MM.1S (cell line): ENCODE results near the gene MON1B.

Experiments used
- DNase-seq: peaks from one replicate; pipeline ENCODE4 v3.0.0-alpha.2; 2015
- H2AFZ ChIP-seq: fragments of 300-600 bp; sonication (generic); 2 replicates; pipeline ENCODE4 v1.6.0; 2016; ENCODE audit warnings: antibody characterized with exemption, low read length
- H3F3A ChIP-seq: fragments of 300-600 bp; sonication (generic); 2 replicates; pipeline ENCODE4 v1.6.1; 2016; ENCODE audit warnings: mild to moderate bottlenecking, antibody characterized with exemption, low read length, moderate library complexity, mixed read lengths; ENCODE audit not compliant: insufficient read depth
- H3K27ac ChIP-seq: fragments of 300-600 bp; sonication (generic); 2 replicates; pipeline ENCODE4 v1.5.1; 2016; ENCODE audit warnings: mild to moderate bottlenecking, low read length
- H3K27me3 ChIP-seq: fragments of 300-600 bp; sonication (generic); replicated peaks from 2 replicates; pipeline ENCODE4 v1.6.0; 2016; ENCODE audit warnings: low read length; ENCODE audit not compliant: insufficient read depth
- H3K36me3 ChIP-seq: fragments of 300-600 bp; sonication (generic); replicated peaks from 2 replicates; pipeline ENCODE4 v1.6.1; 2016; ENCODE audit warnings: mild to moderate bottlenecking, low read length, mixed read lengths; ENCODE audit not compliant: insufficient read depth
- H3K4me1 ChIP-seq: fragments of 300-600 bp; sonication (generic); 2 replicates; pipeline ENCODE4 v1.6.1; 2016; ENCODE audit warnings: low read length, mixed read lengths
- H3K4me2 ChIP-seq: fragments of 300-600 bp; sonication (generic); 2 replicates; pipeline ENCODE4 v1.6.0; 2016; ENCODE audit warnings: low read depth, low read length
- H3K4me3 ChIP-seq: fragments of 300-600 bp; sonication (generic); 2 replicates; pipeline ENCODE4 v1.5.1; 2016; ENCODE audit warnings: low read length, mixed read lengths
- H3K79me2 ChIP-seq: fragments of 300-600 bp; sonication (generic); 2 replicates; pipeline ENCODE4 v1.6.1; 2016; ENCODE audit warnings: mixed run types, low read length, mixed read lengths
- H3K9ac ChIP-seq: fragments of 300-600 bp; sonication (generic); 2 replicates; pipeline ENCODE4 v1.6.1; 2016; ENCODE audit warnings: low read length, mixed read lengths
- H3K9me2 ChIP-seq: fragments of 300-600 bp; sonication (generic); replicated peaks from 2 replicates; pipeline ENCODE4 v1.6.1; 2016; ENCODE audit warnings: mild to moderate bottlenecking, low read length, mixed read lengths; ENCODE audit not compliant: insufficient read depth
- H3K9me3 ChIP-seq: fragments of 300-600 bp; sonication (generic); replicated peaks from 2 replicates; pipeline ENCODE4 v1.6.1; 2016; ENCODE audit warnings: mild to moderate bottlenecking, low read length, mixed read lengths; ENCODE audit not compliant: insufficient read depth
- H4K20me1 ChIP-seq: fragments of 300-600 bp; sonication (generic); 2 replicates; pipeline ENCODE4 v1.6.1; 2016; ENCODE audit warnings: mild to moderate bottlenecking, low read length, moderate library complexity, mixed read lengths; ENCODE audit not compliant: insufficient read depth
- EZH2 ChIP-seq: fragments of 300-600 bp; sonication (generic); optimal IDR thresholded peaks from 2 replicates; pipeline ENCODE3; 2017; ENCODE audit warnings: low read depth, mild to moderate bottlenecking, antibody characterized with exemption, low read length, mixed read lengths
- EZH2phosphoT487 ChIP-seq: fragments of 300-600 bp; sonication (generic); IDR thresholded peaks from 2 replicates; pipeline ENCODE4 v1.6.1; 2018; ENCODE audit warnings: antibody characterized with exemption, low read length
- TF ChIP-seq, protein P1 (sequence below): fragments of 300-600 bp; sonication (generic); IDR thresholded peaks from 2 replicates; pipeline ENCODE4 v1.5.1; 2016; ENCODE audit warnings: antibody characterized with exemption, low read length, mixed read lengths

Gene MON1B

DNA sequence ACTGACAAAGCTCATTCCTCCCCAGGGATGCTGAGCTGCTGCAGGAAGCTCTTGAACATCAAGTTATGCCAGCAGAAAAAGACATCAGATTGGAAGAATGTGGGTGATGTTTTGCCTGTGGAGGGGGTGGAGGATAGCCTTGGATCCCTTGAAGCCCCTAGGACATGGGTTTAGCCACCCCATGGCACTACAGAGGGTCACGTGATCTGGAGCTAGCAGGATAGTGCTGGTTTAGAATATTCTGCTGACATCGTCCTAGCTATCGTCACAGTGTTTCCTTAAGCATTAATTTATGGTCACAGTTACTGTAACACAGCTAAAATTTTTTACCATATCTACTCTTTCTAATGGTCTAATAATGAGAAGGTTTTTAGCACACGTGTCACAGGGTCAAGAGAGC is 20.2 kb upstream of the MON1B start:
- Histone ChIP-seq H3K36me3 (no peaks in the 10 kb centered on the region), H3F3A (no peaks in the 10 kb centered on the region), H3K27ac (no peak overlapping the region), H3K9me2 (no peaks in the 10 kb centered on the region), H4K20me1 (no peaks in the 10 kb centered on the region), H2AFZ (no peak overlapping the region), H3K4me3 (no peak overlapping the region), H3K79me2 (no peaks in the 10 kb centered on the region), H3K4me1 (no peaks in the 10 kb centered on the region), H3K4me2 (no peak overlapping the region), H3K27me3 (no peaks in the 10 kb centered on the region), H3K9me3 (no peaks in the 10 kb centered on the region), H3K9ac (no peak overlapping the region)
- TF ChIP-seq EZH2phosphoT487, result no peak
- TF ChIP-seq EZH2, result no peak
- TF ChIP-seq, protein P1, sequence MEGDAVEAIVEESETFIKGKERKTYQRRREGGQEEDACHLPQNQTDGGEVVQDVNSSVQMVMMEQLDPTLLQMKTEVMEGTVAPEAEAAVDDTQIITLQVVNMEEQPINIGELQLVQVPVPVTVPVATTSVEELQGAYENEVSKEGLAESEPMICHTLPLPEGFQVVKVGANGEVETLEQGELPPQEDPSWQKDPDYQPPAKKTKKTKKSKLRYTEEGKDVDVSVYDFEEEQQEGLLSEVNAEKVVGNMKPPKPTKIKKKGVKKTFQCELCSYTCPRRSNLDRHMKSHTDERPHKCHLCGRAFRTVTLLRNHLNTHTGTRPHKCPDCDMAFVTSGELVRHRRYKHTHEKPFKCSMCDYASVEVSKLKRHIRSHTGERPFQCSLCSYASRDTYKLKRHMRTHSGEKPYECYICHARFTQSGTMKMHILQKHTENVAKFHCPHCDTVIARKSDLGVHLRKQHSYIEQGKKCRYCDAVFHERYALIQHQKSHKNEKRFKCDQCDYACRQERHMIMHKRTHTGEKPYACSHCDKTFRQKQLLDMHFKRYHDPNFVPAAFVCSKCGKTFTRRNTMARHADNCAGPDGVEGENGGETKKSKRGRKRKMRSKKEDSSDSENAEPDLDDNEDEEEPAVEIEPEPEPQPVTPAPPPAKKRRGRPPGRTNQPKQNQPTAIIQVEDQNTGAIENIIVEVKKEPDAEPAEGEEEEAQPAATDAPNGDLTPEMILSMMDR, result no peak
- DNase-seq, result no peak

DNA sequence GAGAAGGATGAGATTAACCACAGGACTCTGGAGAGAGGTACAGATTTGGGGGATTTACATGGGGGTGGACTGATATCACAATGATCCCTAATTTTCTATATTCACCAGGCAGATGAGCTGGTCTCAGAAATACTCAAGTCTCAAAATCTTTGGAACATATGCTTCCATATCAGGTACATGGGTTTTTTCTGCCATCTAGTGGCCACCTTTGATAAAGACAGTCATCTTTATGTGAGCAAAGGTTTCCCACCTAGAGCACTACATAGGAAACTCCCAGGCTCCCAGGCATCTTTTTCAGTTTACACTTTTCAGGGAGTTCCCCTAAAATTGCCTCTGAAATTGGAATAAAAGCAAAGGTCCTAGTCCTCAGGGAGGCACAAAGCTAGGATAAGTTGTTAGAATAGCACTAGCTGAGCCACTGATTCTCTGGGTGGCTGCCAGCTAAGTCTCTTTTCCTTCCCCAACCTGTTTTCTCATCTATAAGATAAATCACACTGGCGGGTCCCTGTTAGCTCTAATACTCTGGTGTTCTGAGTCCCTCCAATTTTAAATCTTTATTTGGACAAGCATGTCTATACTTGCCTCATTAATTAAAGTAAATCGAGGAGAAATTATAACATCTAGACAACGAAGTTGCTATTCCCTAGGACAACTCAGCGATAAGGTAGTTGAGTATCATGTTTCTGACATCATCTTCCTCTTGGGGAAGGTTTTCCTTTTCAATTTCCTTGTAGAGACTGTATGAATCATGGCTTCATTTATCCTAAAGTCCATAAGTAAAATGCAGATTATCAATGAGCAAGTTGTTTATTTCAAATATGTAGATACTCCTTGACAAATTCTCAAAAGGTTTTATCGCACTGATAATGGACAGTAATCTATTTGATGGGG is 19.0 kb upstream of the MON1B start:
- H2AFZ ChIP-seq, result no peak overlapping the region
- DNase-seq, result peak; percentile 28
- H3K4me2 ChIP-seq, result no peak overlapping the region
- no peaks in the 10 kb centered on the region for H3K36me3 ChIP-seq
- no peaks in the 10 kb centered on the region for H3K9me3 ChIP-seq
- no peaks in the 10 kb centered on the region for H3K27me3 ChIP-seq
- no peak overlapping the region for H3K4me3 ChIP-seq
- H3K9me2 ChIP-seq, result no peaks in the 10 kb centered on the region
- no peaks in the 10 kb centered on the region for H3F3A ChIP-seq
- no peak overlapping the region for H3K27ac ChIP-seq
- TF ChIP-seq, protein P1, result peak; percentile 50
- TF ChIP-seq EZH2phosphoT487 (no peak), EZH2 (no peak)
- H3K4me1 ChIP-seq, result no peaks in the 10 kb centered on the region
- H3K9ac ChIP-seq, result no peak overlapping the region
- H3K79me2 ChIP-seq, result no peaks in the 10 kb centered on the region
- H4K20me1 ChIP-seq, result no peaks in the 10 kb centered on the region

DNA sequence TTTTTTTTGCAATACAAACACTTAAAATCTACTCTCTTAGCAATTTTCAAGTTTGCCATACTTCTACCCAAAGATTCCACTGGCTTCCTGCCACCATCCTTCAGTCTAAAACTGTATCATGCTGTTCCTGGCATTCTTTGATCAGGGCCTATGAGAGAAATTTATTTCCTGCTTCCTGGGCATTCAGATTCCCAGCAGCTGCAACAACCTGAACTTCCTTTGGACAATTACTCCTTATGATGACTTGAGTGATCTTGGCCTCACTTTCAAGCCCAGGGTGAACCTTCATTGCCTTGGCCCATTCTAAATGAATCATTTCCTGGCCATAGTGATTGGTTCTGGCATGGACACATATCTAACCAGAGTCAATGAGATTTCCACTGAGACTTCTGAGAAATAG is 18.0 kb upstream of the MON1B start:
- Histone ChIP-seq H3K4me2 (no peak overlapping the region), H3K27me3 (no peaks in the 10 kb centered on the region), H3K79me2 (no peaks in the 10 kb centered on the region), H3K27ac (no peak overlapping the region), H3K9ac (no peak overlapping the region), H3K36me3 (no peaks in the 10 kb centered on the region), H3K9me2 (no peaks in the 10 kb centered on the region), H2AFZ (no peak overlapping the region), H4K20me1 (no peaks in the 10 kb centered on the region), H3F3A (no peaks in the 10 kb centered on the region), H3K4me3 (no peak overlapping the region), H3K4me1 (no peaks in the 10 kb centered on the region), H3K9me3 (no peaks in the 10 kb centered on the region)
- no peak for DNase-seq
- TF ChIP-seq EZH2 (no peak), EZH2phosphoT487 (no peak)
- TF ChIP-seq, protein P1, result no peak
